HepG2 (cell line): Measurements from ENCODE around the gene MTSS2. TPM values are rescaled to one million over a fixed set of nuclear protein-coding genes. Genes with fewer than 3 reads are reported as not detected.

Experiments
- BRD4 ChIP-seq: sonication (generic); formaldehyde crosslinking; IDR thresholded peaks from 2 replicates; pipeline ENCODE4 v1.4.0; 2020; ENCODE audit warnings: missing genetic modification reagents
- DBP ChIP-seq: sonication (generic); formaldehyde crosslinking; IDR thresholded peaks from 2 replicates; pipeline ENCODE4 v1.4.0; 2020; ENCODE audit warnings: missing genetic modification reagents; ENCODE audit errors: not compliant biosample characterization
- ETV6 ChIP-seq: sonication (generic); formaldehyde crosslinking; conservative IDR thresholded peaks from 2 replicates; pipeline ENCODE4 v1.4.0; 2020; ENCODE audit warnings: missing genetic modification reagents
- FUBP1 ChIP-seq: sonication (generic); formaldehyde crosslinking; IDR thresholded peaks from 2 replicates; pipeline ENCODE4 v1.5.1; 2020; ENCODE audit warnings: missing genetic modification reagents, mild to moderate bottlenecking, borderline replicate concordance
- GMEB2 ChIP-seq: IDR thresholded peaks from 2 replicates; pipeline ENCODE4 v1.6.1; 2016; ENCODE audit warnings: missing biosample characterization, missing genetic modification reagents, low read depth
- HNRNPL ChIP-seq: fragments of 200-400 bp; formaldehyde crosslinking; IDR thresholded peaks from 2 replicates; pipeline ENCODE4 v1.6.1; 2017; ENCODE audit warnings: mild to moderate bottlenecking, low read depth, low read length
- MAF1 ChIP-seq: sonication (generic); formaldehyde crosslinking; IDR thresholded peaks from 2 replicates; pipeline ENCODE4 v1.5.0; 2020; ENCODE audit warnings: missing genetic modification reagents, borderline replicate concordance
- MBNL3 ChIP-seq: fragments of 250-450 bp; sonication (Bioruptor Pico); conservative IDR thresholded peaks from 2 replicates; pipeline ENCODE4 v1.8.0; 2022; ENCODE audit warnings: mild to moderate bottlenecking, inconsistent platforms
- NFKB2 ChIP-seq: sonication (generic); formaldehyde crosslinking; IDR thresholded peaks from 2 replicates; pipeline ENCODE4 v1.4.0; 2020; ENCODE audit warnings: missing genetic modification reagents, borderline replicate concordance
- NKX3-1 ChIP-seq: sonication (generic); formaldehyde crosslinking; IDR thresholded peaks from 2 replicates; pipeline ENCODE4 v1.5.0; 2020; ENCODE audit warnings: missing genetic modification reagents
- NR0B2 ChIP-seq: sonication (generic); formaldehyde crosslinking; IDR thresholded peaks from 2 replicates; pipeline ENCODE4 v1.4.0; 2020; ENCODE audit warnings: mild to moderate bottlenecking, missing genetic modification reagents
- NR2F6 ChIP-seq, 2 experiments: IDR thresholded peaks; 2 replicates each; pipeline ENCODE4 v1.6.1; 2016; ENCODE audit warnings: antibody characterized with exemption in 1 of 2, mild to moderate bottlenecking in 1 of 2
- NRL ChIP-seq: sonication (generic); formaldehyde crosslinking; IDR thresholded peaks from 2 replicates; pipeline ENCODE4 v1.5.0; 2020; ENCODE audit warnings: missing genetic modification reagents, mild to moderate bottlenecking, moderate library complexity, borderline replicate concordance
- RFX3 ChIP-seq: IDR thresholded peaks from 2 replicates; pipeline ENCODE4 v1.6.1; 2016; ENCODE audit warnings: missing biosample characterization, missing genetic modification reagents
- SETDB1 ChIP-seq: sonication (generic); formaldehyde crosslinking; IDR thresholded peaks from 2 replicates; pipeline ENCODE4 v1.5.1; 2020; ENCODE audit warnings: missing genetic modification reagents, mild to moderate bottlenecking, borderline replicate concordance
- SNAI1 ChIP-seq: sonication (generic); formaldehyde crosslinking; IDR thresholded peaks from 2 replicates; pipeline ENCODE4 v1.5.0; 2020; ENCODE audit warnings: mild to moderate bottlenecking, missing genetic modification reagents, borderline replicate concordance
- TARDBP ChIP-seq: sonication (generic); formaldehyde crosslinking; IDR thresholded peaks from 2 replicates; pipeline ENCODE4 v1.8.0; 2022; ENCODE audit warnings: mild to moderate bottlenecking, missing genetic modification reagents
- ZBTB38 ChIP-seq: sonication (generic); formaldehyde crosslinking; IDR thresholded peaks from 2 replicates; pipeline ENCODE4 v1.5.1; 2020; ENCODE audit warnings: mild to moderate bottlenecking, missing genetic modification reagents
- ZBTB42 ChIP-seq: sonication (generic); formaldehyde crosslinking; IDR thresholded peaks from 2 replicates; pipeline ENCODE4 v1.5.0; 2020; ENCODE audit warnings: mild to moderate bottlenecking, missing genetic modification reagents
- ZBTB7B ChIP-seq: sonication (generic); formaldehyde crosslinking; IDR thresholded peaks from 2 replicates; pipeline ENCODE4 v1.4.0; 2020; ENCODE audit warnings: missing genetic modification reagents
- ZNF20 ChIP-seq: sonication (generic); formaldehyde crosslinking; IDR thresholded peaks from 2 replicates; pipeline ENCODE4 v1.4.0; 2020; ENCODE audit warnings: mild to moderate bottlenecking, moderate library complexity, missing genetic modification reagents
- ZNF234 ChIP-seq: sonication (generic); formaldehyde crosslinking; conservative IDR thresholded peaks from 2 replicates; pipeline ENCODE4 v1.5.1; 2020; ENCODE audit warnings: mild to moderate bottlenecking, missing genetic modification reagents
- ZNF253 ChIP-seq: sonication (generic); formaldehyde crosslinking; IDR thresholded peaks from 2 replicates; pipeline ENCODE4 v1.8.0; 2022; ENCODE audit warnings: mild to moderate bottlenecking, missing genetic modification reagents, borderline replicate concordance
- ZNF510 ChIP-seq: sonication (generic); formaldehyde crosslinking; IDR thresholded peaks from 2 replicates; pipeline ENCODE4 v1.4.0; 2020; ENCODE audit warnings: low read depth, mild to moderate bottlenecking, missing genetic modification reagents
- ZSCAN31 ChIP-seq: sonication (generic); formaldehyde crosslinking; IDR thresholded peaks from 2 replicates; pipeline ENCODE4 v1.5.0; 2020; ENCODE audit warnings: low read depth, mild to moderate bottlenecking, missing genetic modification reagents
- polyA plus RNA-seq, 8 experiments: library from polyadenylated mRNA; depleted of rRNA in 3 of 8; stranded (reverse) in 7 of 8; unstranded in 1 of 8; fragments of >200 nt; fragmentation: Illumina TruSeq in 4 of 8; extraction: Trizol in 4 of 8; gene quantifications; 2 replicates each; pipeline versions ENCODE4 v1.2.1 to v1.2.3, GENCODE V29; 2011 to 2016; ENCODE audit warnings: low read depth in 4 of 8, missing spikeins in 1 of 8, mixed read lengths in 1 of 8; ENCODE audit not compliant: insufficient read depth in 1 of 8
- total RNA-seq, 5 experiments: library from RNA; depleted of rRNA; stranded (reverse); fragments of >200 nt; fragmentation: Illumina TruSeq; extraction: Trizol; gene quantifications; 2 replicates each; pipeline ENCODE4 v1.2.3, GENCODE V29; 2016; ENCODE audit warnings: low read depth in 1 of 5

Gene MTSS2
- total and polyA plus RNA-seq, 2 of the 13 experiments (the other 11 are each of a cell fraction or from before 2014, with no cell fraction given), result 132 to 242 TPM

GRCh38 chr16:70723740-70724145 lies 37.9 kb upstream of the MTSS2 start (continued):
- TF ChIP-seq GMEB2 (CRISPR knock-in tag) (no peak), ZNF253 (CRISPR knock-in tag) (peak; percentile 85; the same call in 1 of the 2 replicates), ETV6 (CRISPR knock-in tag) (0 out of 2 replicates have a peak, but pooled peaks have one; percentile 12), RFX3 (CRISPR knock-in tag) (no peak), TARDBP (CRISPR knock-in tag) (no peak), NR0B2 (CRISPR knock-in tag) (peak; percentile 29; the same call in 1 of the 2 replicates), ZNF20 (CRISPR knock-in tag) (no peak), ZBTB38 (CRISPR knock-in tag) (peak; percentile 28; the same call in 1 of the 2 replicates), MAF1 (CRISPR knock-in tag) (no peak), ZNF234 (CRISPR knock-in tag) (no peak), DBP (no peak), NFKB2 (CRISPR knock-in tag) (peak; percentile 31; the same call in 1 of the 2 replicates), HNRNPL (0 out of 2 replicates have a peak, but pooled peaks have one; percentile 9), ZSCAN31 (CRISPR knock-in tag) (no peak), MBNL3 (CRISPR knock-in tag) (no peak), NR2F6 (IDR thresholded peaks at IDR 0.05) (0 out of 2 replicates have a peak, but pooled peaks have one; percentile 2), NR2F6 (CRISPR knock-in tag; IDR thresholded peaks at IDR 0.05) (no peak), ZBTB7B (CRISPR knock-in tag) (0 out of 2 replicates have a peak, but pooled peaks have one; percentile 0), SETDB1 (no peak), NKX3-1 (peak; percentile 38; the same call in 1 of the 2 replicates), BRD4 (CRISPR knock-in tag) (peak; percentile 52; the same call in 1 of the 2 replicates), FUBP1 (CRISPR knock-in tag) (peak; percentile 91), ZNF510 (no peak), ZBTB42 (CRISPR knock-in tag) (peak; percentile 47; the same call in 1 of the 2 replicates), NRL (CRISPR knock-in tag) (peak; percentile 71), SNAI1 (CRISPR knock-in tag) (no peak; the same call in 1 of the 2 replicates)
